ENCODE results near the gene PTPN4.
"Not testable (repeated sequence)": the region's sequence is repeated elsewhere in the genome, so short reads cannot be mapped to it uniquely, and the experiment has no call there.

Gene PTPN4

GRCh38 chr2:119950966-119951365 is 191.2 kb downstream of the PTPN4 start:
- Histone ChIP-seq H3K27ac (ENCODE audit: low read depth in 2 of 2, low read length in 2 of 2) (no peak overlapping the region), H3K36me3 (ENCODE audit: control insufficient read depth in 2 of 2, insufficient read depth in 2 of 2, low read length in 2 of 2) (peaks cover 21 to 33% of the 10 kb centered on the region in 2 donors), H3K27me3 (ENCODE audit: control insufficient read depth in 2 of 2, insufficient read depth in 2 of 2, low read length in 2 of 2) (no peaks in the 10 kb centered on the region), H3K4me1 (ENCODE audit: control insufficient read depth in 2 of 2, insufficient read depth in 2 of 2, low read length in 2 of 2) (no peaks in the 10 kb centered on the region), H3K9ac (ENCODE audit: low read depth in 1 of 2, low read length in 2 of 2) (no peak overlapping the region), H3K9me3 (ENCODE audit: control insufficient read depth in 2 of 2, low read length in 2 of 2) (no peaks in the 10 kb centered on the region), H3K4me3 (ENCODE audit: low read length in 2 of 2) (no peak overlapping the region)

GRCh38 chr2:119958670-119959268 is 199.0 kb downstream of the PTPN4 start:
- Histone ChIP-seq H3K9me3 (ENCODE audit: control insufficient read depth in 2 of 2, low read length in 2 of 2) (no peaks in the 10 kb centered on the region), H3K4me1 (ENCODE audit: control insufficient read depth in 2 of 2, insufficient read depth in 2 of 2, low read length in 2 of 2) (no peaks in the 10 kb centered on the region), H3K9ac (ENCODE audit: low read depth in 1 of 2, low read length in 2 of 2) (no peak overlapping the region), H3K27me3 (ENCODE audit: control insufficient read depth in 2 of 2, insufficient read depth in 2 of 2, low read length in 2 of 2) (no peaks in the 10 kb centered on the region), H3K27ac (ENCODE audit: low read depth in 2 of 2, low read length in 2 of 2) (no peak overlapping the region), H3K36me3 (ENCODE audit: control insufficient read depth in 2 of 2, insufficient read depth in 2 of 2, low read length in 2 of 2) (peaks cover 5 to 13% of the 10 kb centered on the region in 2 donors), H3K4me3 (ENCODE audit: low read length in 2 of 2) (no peak overlapping the region)

DNA sequence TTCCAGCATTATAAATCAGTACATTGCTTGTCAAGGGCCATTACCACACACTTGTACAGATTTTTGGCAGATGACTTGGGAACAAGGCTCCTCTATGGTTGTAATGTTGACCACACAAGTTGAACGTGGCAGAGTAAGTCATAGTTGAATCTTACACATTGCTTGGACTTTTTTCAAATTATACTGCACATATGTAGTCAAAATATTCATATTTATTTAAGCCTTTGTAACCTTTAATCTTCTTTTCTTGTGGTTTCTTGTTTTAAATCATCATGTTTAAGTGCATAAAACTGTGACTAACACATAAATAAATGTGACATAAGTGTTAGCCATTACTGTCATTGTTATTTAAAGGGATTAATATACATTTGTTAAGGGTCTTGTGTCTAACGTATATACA is 201.1 kb downstream of the PTPN4 start:
- Histone ChIP-seq H3K9ac (ENCODE audit: low read depth in 1 of 2, low read length in 2 of 2) (no peak overlapping the region), H3K27me3 (ENCODE audit: control insufficient read depth in 2 of 2, insufficient read depth in 2 of 2, low read length in 2 of 2) (no peaks in the 10 kb centered on the region), H3K9me3 (ENCODE audit: control insufficient read depth in 2 of 2, low read length in 2 of 2) (no peaks in the 10 kb centered on the region), H3K36me3 (ENCODE audit: control insufficient read depth in 2 of 2, insufficient read depth in 2 of 2, low read length in 2 of 2) (peaks cover 12 to 16% of the 10 kb centered on the region in 2 donors), H3K4me3 (ENCODE audit: low read length in 2 of 2) (no peak overlapping the region), H3K4me1 (ENCODE audit: control insufficient read depth in 2 of 2, insufficient read depth in 2 of 2, low read length in 2 of 2) (no peaks in the 10 kb centered on the region), H3K27ac (ENCODE audit: low read depth in 2 of 2, low read length in 2 of 2) (no peak overlapping the region)

GRCh38 chr2:119981896-119982295 is 222.2 kb downstream of the PTPN4 start:
- H3K9ac ChIP-seq (ENCODE audit: low read depth in 1 of 2, low read length in 2 of 2): no peak overlapping the region
- no peaks in the 10 kb centered on the region for H3K9me3 ChIP-seq (ENCODE audit: control insufficient read depth in 2 of 2, low read length in 2 of 2)
- no peaks in the 10 kb centered on the region for H3K27me3 ChIP-seq (ENCODE audit: control insufficient read depth in 2 of 2, insufficient read depth in 2 of 2, low read length in 2 of 2)
- no peak overlapping the region for H3K27ac ChIP-seq (ENCODE audit: low read depth in 2 of 2, low read length in 2 of 2)
- peaks cover 0 to 3% of the 10 kb centered on the region in 2 donors for H3K36me3 ChIP-seq (ENCODE audit: control insufficient read depth in 2 of 2, insufficient read depth in 2 of 2, low read length in 2 of 2)
- peaks cover 2 to 6% of the 10 kb centered on the region in 2 donors for H3K4me1 ChIP-seq (ENCODE audit: control insufficient read depth in 2 of 2, insufficient read depth in 2 of 2, low read length in 2 of 2)
- no peak overlapping the region for H3K4me3 ChIP-seq (ENCODE audit: low read length in 2 of 2)

DNA sequence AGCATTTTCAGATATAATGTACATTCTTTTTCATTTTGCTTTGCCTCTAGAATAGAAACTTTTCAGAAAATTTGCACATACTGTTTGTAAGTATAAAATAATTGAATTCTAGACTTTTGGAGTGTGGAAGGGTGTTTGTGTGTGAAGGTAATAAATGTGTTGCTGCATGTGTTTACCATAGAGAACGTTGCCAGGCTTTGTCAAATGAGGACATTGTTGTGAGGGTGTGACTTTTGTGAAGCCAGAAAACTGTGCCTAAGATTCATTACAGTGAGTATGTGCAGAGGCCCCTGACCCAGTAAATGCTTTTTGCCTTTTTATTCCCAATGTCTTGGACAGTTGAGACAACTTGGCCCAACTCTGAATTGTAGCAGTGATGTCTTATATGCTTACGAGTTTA is 222.8 kb downstream of the PTPN4 start:
- H3K9ac ChIP-seq (ENCODE audit: low read depth in 1 of 2, low read length in 2 of 2): no peak overlapping the region

DNA sequence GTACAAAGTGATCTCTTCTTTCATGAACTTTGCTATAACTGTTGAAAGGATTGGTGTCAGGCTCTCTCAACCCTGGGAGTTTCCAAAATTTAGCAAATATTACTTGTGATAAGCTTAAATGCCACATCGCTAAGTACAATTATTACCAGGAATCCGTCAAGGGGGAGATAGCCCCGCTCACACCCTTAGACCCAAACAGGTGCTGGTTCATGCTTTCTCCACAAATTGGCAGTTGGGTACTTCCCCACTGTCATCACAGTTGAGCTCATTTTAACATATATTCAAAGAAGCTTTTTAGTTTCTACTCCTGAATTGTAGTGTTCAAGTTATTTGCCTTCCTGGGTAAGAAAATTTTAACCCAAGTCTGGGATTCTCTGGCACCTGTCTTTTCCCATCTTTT is 223.4 kb downstream of the PTPN4 start:
- H3K4me1 ChIP-seq (ENCODE audit: control insufficient read depth in 2 of 2, insufficient read depth in 2 of 2, low read length in 2 of 2): peaks cover 2 to 6% of the 10 kb centered on the region in 2 donors
- H3K27me3 ChIP-seq (ENCODE audit: control insufficient read depth in 2 of 2, insufficient read depth in 2 of 2, low read length in 2 of 2): no peaks in the 10 kb centered on the region
- no peaks in the 10 kb centered on the region for H3K36me3 ChIP-seq (ENCODE audit: control insufficient read depth in 2 of 2, insufficient read depth in 2 of 2, low read length in 2 of 2)
- no peak overlapping the region for H3K9ac ChIP-seq (ENCODE audit: low read depth in 1 of 2, low read length in 2 of 2)
- H3K9me3 ChIP-seq (ENCODE audit: control insufficient read depth in 2 of 2, low read length in 2 of 2): no peaks in the 10 kb centered on the region
- H3K4me3 ChIP-seq (ENCODE audit: low read length in 2 of 2): no peak overlapping the region
- H3K27ac ChIP-seq (ENCODE audit: low read depth in 2 of 2, low read length in 2 of 2): no peak overlapping the region

More for the DNA sequence above, 222.8 kb downstream of the PTPN4 start:
- Histone ChIP-seq H3K4me1 (ENCODE audit: control insufficient read depth in 2 of 2, insufficient read depth in 2 of 2, low read length in 2 of 2) (peaks cover 2 to 6% of the 10 kb centered on the region in 2 donors), H3K9me3 (ENCODE audit: control insufficient read depth in 2 of 2, low read length in 2 of 2) (no peaks in the 10 kb centered on the region), H3K4me3 (ENCODE audit: low read length in 2 of 2) (no peak overlapping the region), H3K27me3 (ENCODE audit: control insufficient read depth in 2 of 2, insufficient read depth in 2 of 2, low read length in 2 of 2) (no peaks in the 10 kb centered on the region), H3K36me3 (ENCODE audit: control insufficient read depth in 2 of 2, insufficient read depth in 2 of 2, low read length in 2 of 2) (no peaks in the 10 kb centered on the region), H3K27ac (ENCODE audit: low read depth in 2 of 2, low read length in 2 of 2) (no peak overlapping the region)

GRCh38 chr2:119996148-119996547 is 236.4 kb downstream of the PTPN4 start:
- H3K27me3 ChIP-seq (ENCODE audit: control insufficient read depth in 2 of 2, insufficient read depth in 2 of 2, low read length in 2 of 2): no peaks in the 10 kb centered on the region
- H3K9ac ChIP-seq (ENCODE audit: low read depth in 1 of 2, low read length in 2 of 2): no peak overlapping the region
- no peaks in the 10 kb centered on the region for H3K9me3 ChIP-seq (ENCODE audit: control insufficient read depth in 2 of 2, low read length in 2 of 2)
- no peak overlapping the region for H3K4me3 ChIP-seq (ENCODE audit: low read length in 2 of 2)
- H3K4me1 ChIP-seq (ENCODE audit: control insufficient read depth in 2 of 2, insufficient read depth in 2 of 2, low read length in 2 of 2): no peaks in the 10 kb centered on the region
- no peaks in the 10 kb centered on the region for H3K36me3 ChIP-seq (ENCODE audit: control insufficient read depth in 2 of 2, insufficient read depth in 2 of 2, low read length in 2 of 2)
- H3K27ac ChIP-seq (ENCODE audit: low read depth in 2 of 2, low read length in 2 of 2): no peak overlapping the region

GRCh38 chr2:119996896-119997891 is 237.5 kb downstream of the PTPN4 start:
- H3K27ac ChIP-seq (ENCODE audit: low read depth in 2 of 2, low read length in 2 of 2); H3K27me3 ChIP-seq (ENCODE audit: control insufficient read depth in 2 of 2, insufficient read depth in 2 of 2, low read length in 2 of 2); H3K9me3 ChIP-seq (ENCODE audit: control insufficient read depth in 2 of 2, low read length in 2 of 2); H3K4me3 ChIP-seq (ENCODE audit: low read length in 2 of 2); H3K4me1 ChIP-seq (ENCODE audit: control insufficient read depth in 2 of 2, insufficient read depth in 2 of 2, low read length in 2 of 2); H3K9ac ChIP-seq (ENCODE audit: low read depth in 1 of 2, low read length in 2 of 2); H3K36me3 ChIP-seq (ENCODE audit: control insufficient read depth in 2 of 2, insufficient read depth in 2 of 2, low read length in 2 of 2): not testable (repeated sequence)

DNA sequence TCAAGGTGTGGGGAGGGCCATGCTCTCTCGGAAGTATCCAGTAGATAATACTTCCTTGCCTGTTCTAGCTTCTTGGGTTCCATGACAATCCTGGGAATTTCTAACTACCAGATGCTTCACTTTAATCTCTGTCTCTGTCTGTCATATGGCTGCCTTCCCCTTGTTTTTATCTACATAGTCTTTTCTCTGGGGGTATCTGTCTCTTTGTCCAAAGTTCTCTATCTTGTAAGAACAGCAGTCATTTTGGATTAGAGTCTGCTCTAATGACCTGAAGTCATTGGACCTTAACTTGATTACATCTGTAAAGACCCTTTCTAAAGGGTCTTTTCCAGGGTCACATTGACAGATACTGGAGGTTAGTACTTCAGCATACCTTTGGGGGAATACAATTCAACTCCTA is 241.7 kb downstream of the PTPN4 start:
- Histone ChIP-seq H3K4me1 (ENCODE audit: control insufficient read depth in 2 of 2, insufficient read depth in 2 of 2, low read length in 2 of 2) (no peaks in the 10 kb centered on the region), H3K4me3 (ENCODE audit: low read length in 2 of 2) (no peak overlapping the region), H3K27ac (ENCODE audit: low read depth in 2 of 2, low read length in 2 of 2) (no peak overlapping the region), H3K9me3 (ENCODE audit: control insufficient read depth in 2 of 2, low read length in 2 of 2) (no peaks in the 10 kb centered on the region), H3K9ac (ENCODE audit: low read depth in 1 of 2, low read length in 2 of 2) (no peak overlapping the region), H3K36me3 (ENCODE audit: control insufficient read depth in 2 of 2, insufficient read depth in 2 of 2, low read length in 2 of 2) (no peaks in the 10 kb centered on the region), H3K27me3 (ENCODE audit: control insufficient read depth in 2 of 2, insufficient read depth in 2 of 2, low read length in 2 of 2) (no peaks in the 10 kb centered on the region)

DNA sequence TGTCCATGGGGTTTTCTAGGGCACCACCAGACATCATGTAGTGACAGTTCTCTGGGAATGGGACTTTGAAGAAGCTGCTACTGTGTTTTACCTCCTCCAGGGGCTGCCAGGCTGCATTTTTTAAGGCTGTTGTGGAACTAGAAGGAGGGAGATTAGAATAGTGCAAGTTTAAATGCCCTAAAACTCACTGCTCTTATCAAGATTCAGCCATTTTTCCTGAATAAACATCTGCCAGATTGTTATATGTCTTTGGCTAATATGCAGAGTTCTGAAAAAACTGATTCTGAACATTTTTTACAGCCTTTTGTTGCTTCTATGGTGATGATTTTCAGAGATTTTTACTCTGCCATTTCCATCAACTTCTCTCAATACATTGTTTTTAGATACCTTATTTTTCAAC is 244.5 kb downstream of the PTPN4 start:
- no peaks in the 10 kb centered on the region for H3K4me1 ChIP-seq (ENCODE audit: control insufficient read depth in 2 of 2, insufficient read depth in 2 of 2, low read length in 2 of 2)
- no peaks in the 10 kb centered on the region for H3K9me3 ChIP-seq (ENCODE audit: control insufficient read depth in 2 of 2, low read length in 2 of 2)
- H3K4me3 ChIP-seq (ENCODE audit: low read length in 2 of 2): no peak overlapping the region
- no peak overlapping the region for H3K9ac ChIP-seq (ENCODE audit: low read depth in 1 of 2, low read length in 2 of 2)
- no peak overlapping the region for H3K27ac ChIP-seq (ENCODE audit: low read depth in 2 of 2, low read length in 2 of 2)
- H3K36me3 ChIP-seq (ENCODE audit: control insufficient read depth in 2 of 2, insufficient read depth in 2 of 2, low read length in 2 of 2): no peaks in the 10 kb centered on the region
- H3K27me3 ChIP-seq (ENCODE audit: control insufficient read depth in 2 of 2, insufficient read depth in 2 of 2, low read length in 2 of 2): no peaks in the 10 kb centered on the region

Data from mucosa of rectum (tissue), 2 donors.